K562 (cell line): ENCODE measurements around the gene HSF4. TPM values are rescaled to one million over a fixed set of nuclear protein-coding genes. Genes with fewer than 3 reads are reported as not detected.

Experiments
- ATAC-seq: fragments of 200-7000 bp; cut with Tn5 transposase; 3 replicates; pipeline ENCODE4 v1.9.1; 2020; ENCODE audit warnings: moderate library complexity
- BruUV-seq: library from RNA; stranded (reverse); fragments of 400-500 nt; replicated peaks from 2 replicates; lab custom pipeline; 2021; lab: Mats Ljungman, UMichigan
- CTCF ChIA-PET: fragments of 300-600 bp; formaldehyde crosslinking; extraction: SDS; loops from one replicate; lab custom pipeline; 2021; ENCODE audit warnings: low intra/inter-chr PET ratio; lab: Yijun Ruan, JAX
- POLR2A ChIA-PET: fragments of 300-600, 350-650 bp; sonication (Branson Sonifier 250); formaldehyde crosslinking; extraction: SDS; loops from one replicate; lab custom pipeline; 2021; ENCODE audit warnings: antibody characterized with exemption, inconsistent platforms; lab: Yijun Ruan, JAX
- DNase-seq, 4 experiments: peaks; one replicate each; pipeline versions ENCODE4 v3.0.0 to v3.0.0-alpha.2; 2011 to 2018; ENCODE audit warnings: low spot score in 3 of 4, mixed read lengths in 3 of 4; ENCODE audit errors: extremely low read depth in 1 of 4
- FAIRE-seq: peaks from 2 replicates; lab custom pipeline; 2011; peaks lifted over from hg19 to GRCh38; lab: Jason Lieb, UNC
- H2AFZ ChIP-seq: 2 replicates; pipeline ENCODE4 v1.6.0; 2011; ENCODE audit warnings: low read depth, low read length, control low read depth, inconsistent platforms
- H3K27ac ChIP-seq: fragments of 200-600 bp; 3 replicates; pipeline ENCODE4 v1.8.0; 2011; ENCODE audit warnings: low read depth, mild to moderate bottlenecking, control low read depth, inconsistent platforms, low read length, moderate library complexity, mixed read lengths; ENCODE audit errors: extremely low read depth
- H3K27me3 ChIP-seq, 2 experiments: fragments of 300-600 bp in 1 of 2; 2 replicates in 1 of 2; 3 replicates in 1 of 2; pipeline versions ENCODE4 v1.6.0 to v1.8.0; 2011; ENCODE audit warnings: inconsistent platforms in 2 of 2, low read length in 2 of 2, mild to moderate bottlenecking in 1 of 2, mixed read lengths in 1 of 2, moderate library complexity in 1 of 2; ENCODE audit not compliant: control insufficient read depth in 2 of 2, insufficient read depth in 2 of 2
- H3K36me3 ChIP-seq: fragments of 300-600 bp; 3 replicates; pipeline ENCODE4 v1.8.0; 2011; ENCODE audit warnings: mild to moderate bottlenecking, low read length, inconsistent platforms; ENCODE audit not compliant: control insufficient read depth, insufficient read depth
- H3K4me1 ChIP-seq, 2 experiments: fragments of 200-600 bp in 1 of 2; replicated peaks in 1 of 2; 2 replicates in 1 of 2; 3 replicates in 1 of 2; pipeline versions ENCODE4 v1.5.1 to v1.8.0; 2011; ENCODE audit warnings: inconsistent platforms in 2 of 2, low read length in 2 of 2, mild to moderate bottlenecking in 1 of 2, mixed read lengths in 1 of 2, moderate library complexity in 1 of 2; ENCODE audit not compliant: control insufficient read depth in 2 of 2, insufficient read depth in 2 of 2
- H3K4me2 ChIP-seq: 2 replicates; pipeline ENCODE4 v1.6.1; 2011; ENCODE audit warnings: low read length, control low read depth, inconsistent platforms, mixed read lengths; ENCODE audit not compliant: insufficient read depth
- H3K4me3 ChIP-seq: fragments of 200-600 bp; sonication (generic), shearing (Covaris generic); 2 replicates; pipeline ENCODE4 v1.5.1; 2016; ENCODE audit warnings: control low read depth, inconsistent platforms
- H3K79me2 ChIP-seq: fragments of 200-600 bp; 3 replicates; pipeline ENCODE4 v1.8.0; 2011; ENCODE audit warnings: low read length, inconsistent platforms; ENCODE audit not compliant: control insufficient read depth, insufficient read depth
- H3K9ac ChIP-seq, 2 experiments: 2 replicates each; pipeline versions ENCODE4 v1.6.0 to v1.6.1; 2011; ENCODE audit warnings: low read depth in 2 of 2, low read length in 2 of 2, control low read depth in 1 of 2, inconsistent platforms in 1 of 2, mild to moderate bottlenecking in 1 of 2, mixed read lengths in 1 of 2; ENCODE audit not compliant: insufficient read depth in 1 of 2
- H3K9me1 ChIP-seq: one replicate; pipeline ENCODE4 v1.6.0; 2011; ENCODE audit warnings: inconsistent platforms, mild to moderate bottlenecking, low read length, moderate library complexity; ENCODE audit not compliant: control insufficient read depth, insufficient read depth
- H3K9me3 ChIP-seq: replicated peaks from 2 replicates; pipeline ENCODE4 v1.5.1; 2011; ENCODE audit warnings: low read depth, low read length, inconsistent platforms; ENCODE audit not compliant: control insufficient read depth, insufficient read depth
- H4K20me1 ChIP-seq: replicated peaks from 2 replicates; pipeline ENCODE4 v1.6.1; 2011; ENCODE audit warnings: low read length, inconsistent platforms, mixed read lengths; ENCODE audit not compliant: control insufficient read depth, insufficient read depth
- CCAR2 ChIP-seq: fragments of 200-400 bp; formaldehyde crosslinking; IDR thresholded peaks from 2 replicates; pipeline ENCODE4 v1.6.1; 2017; ENCODE audit warnings: mild to moderate bottlenecking, low read depth, low read length
- ESRRB ChIP-seq: fragments of 250-450 bp; sonication (Bioruptor Pico); IDR thresholded peaks from 2 replicates; pipeline ENCODE4 v1.5.0; 2020; ENCODE audit warnings: mild to moderate bottlenecking, moderate library complexity, borderline replicate concordance
- PHTF2 ChIP-seq: fragments of 250-450 bp; sonication (Bioruptor Pico); IDR thresholded peaks from 2 replicates; pipeline ENCODE4 v1.5.0; 2021; ENCODE audit warnings: mild to moderate bottlenecking
- POLR2G ChIP-seq: fragments of 200-400 bp; formaldehyde crosslinking; IDR thresholded peaks from 2 replicates; pipeline ENCODE4 v1.6.1; 2017; ENCODE audit warnings: low read depth, mild to moderate bottlenecking, antibody characterized with exemption, low read length, moderate library complexity
- RBFOX2 ChIP-seq: fragments of 200-400 bp; formaldehyde crosslinking; IDR thresholded peaks from 2 replicates; pipeline ENCODE4 v1.6.1; 2017; ENCODE audit warnings: low read depth, mild to moderate bottlenecking, low read length, moderate library complexity
- RUNX1 ChIP-seq: sonication (generic); IDR thresholded peaks from 2 replicates; pipeline ENCODE4 v1.6.1; 2016; ENCODE audit warnings: antibody characterized with exemption, low read depth
- SUPT5H ChIP-seq: fragments of 450-650 bp; IDR thresholded peaks from 2 replicates; pipeline ENCODE4 v1.6.1; 2016
- TCF3 ChIP-seq: sonication (generic); formaldehyde crosslinking; IDR thresholded peaks from 2 replicates; pipeline ENCODE4 v1.4.0; 2020; ENCODE audit warnings: mild to moderate bottlenecking, missing genetic modification reagents
- WGBS: fragments of 100-300 bp; shearing (Covaris generic); methylation state at CpG from one replicate; pipeline ENCODE4 v1.1.6; 2016; ENCODE audit warnings: low coverage, mixed read lengths; ENCODE audit not compliant: insufficient coverage; ENCODE audit errors: missing lambda C conversion rate; 5-methylcytosine and 5-hydroxymethylcytosine counted together
- in situ Hi-C: fragments of 300-500 bp; cut with MboI; formaldehyde crosslinking; loops from 4 replicates; pipeline ENCODE4 v1.15.0; 2018; ENCODE audit warnings: inconsistent platforms, mixed read lengths
- intact Hi-C: fragments of 100-400 bp; cut with micrococcal nuclease; formaldehyde crosslinking; loops from 2 replicates; pipeline ENCODE4 v1.14.2; 2022
- polyA plus RNA-seq, 8 experiments: library from polyadenylated mRNA; depleted of rRNA in 4 of 8; stranded (reverse) in 5 of 8; unstranded in 3 of 8; fragments of >200 nt; fragmentation: Nextera tagmentation in 2 of 8; fragmentation: Illumina TruSeq in 1 of 8; extraction: Ambion mirVana in 2 of 8; extraction: Trizol in 1 of 8; gene quantifications; 2 replicates each; pipeline versions ENCODE4 v1.2.1 to v1.2.3, GENCODE V29; 2011 to 2014; ENCODE audit warnings: inconsistent platforms in 1 of 8, missing spikeins in 1 of 8
- total RNA-seq, 7 experiments: library from RNA; depleted of rRNA in 6 of 7; stranded (reverse); fragments of >200 nt in 6 of 7; fragmentation: Illumina TruSeq in 2 of 7; extraction: Trizol in 2 of 7; gene quantifications; 2 replicates each; pipeline versions ENCODE4 v1.2.1 to v1.2.3, GENCODE V29; 2011 to 2021; ENCODE audit warnings: low replicate concordance in 1 of 7
- TF ChIP-seq, protein P1 (sequence below), 3 experiments: IDR thresholded peaks in 2 of 3; conservative IDR thresholded peaks in 1 of 3; 2 replicates each; pipeline ENCODE4 v1.5.1; 2011 to 2012; ENCODE audit warnings: low read length in 3 of 3, mild to moderate bottlenecking in 3 of 3, control low read depth in 2 of 3, improper control_type of control experiment in 1 of 3, inconsistent platforms in 1 of 3, low read depth in 1 of 3, mixed read lengths in 1 of 3, moderate library complexity in 1 of 3; ENCODE audit not compliant: insufficient read depth in 2 of 3
- TF ChIP-seq, protein P2 (sequence below): sonication (generic); formaldehyde crosslinking; IDR thresholded peaks from 2 replicates; pipeline ENCODE4 v1.8.1; 2023; ENCODE audit warnings: mild to moderate bottlenecking, missing genetic modification reagents
- TF ChIP-seq, protein P3 (sequence below): fragments of 450-650 bp; IDR thresholded peaks from 2 replicates; pipeline ENCODE4 v1.6.1; 2016; ENCODE audit warnings: antibody characterized with exemption
- TF ChIP-seq, protein P4 (sequence below): IDR thresholded peaks from 2 replicates; pipeline ENCODE4 v1.6.1; 2011; ENCODE audit warnings: borderline replicate concordance, low read depth, mild to moderate bottlenecking, moderate library complexity, low read length; ENCODE audit not compliant: insufficient read depth, poor library complexity, severe bottlenecking

Gene HSF4
- total and polyA plus RNA-seq, 9 of the 15 experiments (the other 6 are each of a cell fraction or from before 2014, with no cell fraction given): 0.50 to 35.4 (median 8.8) TPM; not detected in 1

DNA sequence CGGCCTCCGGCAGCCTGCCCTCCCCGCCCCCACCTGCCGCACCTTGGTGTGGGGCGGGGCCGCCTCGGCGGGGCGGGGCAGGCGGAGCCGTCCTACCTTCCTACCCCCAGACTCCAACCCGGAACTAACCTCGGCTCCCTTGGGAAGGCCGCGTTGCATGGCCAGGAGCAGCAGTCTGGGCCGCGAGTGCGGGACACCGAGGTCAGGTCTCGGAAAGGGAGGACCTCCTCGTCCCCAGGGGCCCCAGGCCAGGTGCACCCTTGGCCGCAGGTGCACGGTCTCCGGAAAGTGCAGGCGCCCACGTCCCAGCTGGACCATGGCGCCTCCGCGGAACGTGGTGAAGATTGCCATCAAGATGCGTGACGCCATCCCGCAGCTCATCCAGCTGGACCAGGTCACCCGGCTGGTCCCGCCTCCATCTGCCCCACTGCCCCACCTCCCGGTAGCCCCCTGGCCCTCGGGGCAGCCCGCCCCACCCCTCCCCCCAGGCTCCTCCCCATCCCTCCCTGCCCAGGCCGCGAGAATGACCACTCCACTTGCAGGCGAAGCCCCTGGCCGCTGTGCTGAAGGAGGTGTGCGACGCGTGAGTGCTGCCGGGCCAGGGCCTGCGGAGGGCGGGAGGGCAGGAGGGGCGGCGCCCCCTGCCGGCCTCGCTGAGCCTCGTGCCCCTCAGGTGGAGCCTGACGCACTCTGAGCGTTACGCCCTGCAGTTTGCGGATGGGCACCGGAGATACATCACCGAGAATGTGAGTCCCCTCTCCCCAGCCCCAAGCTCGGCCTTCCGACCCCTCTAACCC is 34.7 kb downstream of the HSF4 start, which contains the start of gene ELMO3:
Gene ELMO3 (plus strand): TSS at position 121 of the 797 bp plus-strand sequence. CDS start 196 bp downstream, at position 317.
- Histone ChIP-seq H3K4me3 (no peak within 1 kb of the TSS), H3K27ac (no peak within 1 kb of the TSS), H4K20me1 (no peaks in the 10 kb centered on the region), H3K9me1 (no peaks in the 10 kb centered on the region), H3K36me3 (peaks cover 93% of the 10 kb centered on the region), H3K9me3 (no peaks in the 10 kb centered on the region), H3K4me1 (peaks cover 5 to 53% of the 10 kb centered on the region in 2 experiments; a peak in 4 of 5 replicates), H3K9ac (peak within 1 kb of the TSS in 1 of 2 experiments; percentile 9; a peak in 1 of 4 replicates), H3K79me2 (peaks cover 16% of the 10 kb centered on the region; the same call in 2 of the 3 replicates), H3K4me2 (no peak within 1 kb of the TSS), H3K27me3 (no peaks in the 10 kb centered on the region), H2AFZ (no peak within 1 kb of the TSS)
- CTCF ChIA-PET: no interaction called here
- FAIRE-seq (no peak), DNase-seq (peak in 2 of 4 experiments; percentile 51 to 58), ATAC-seq (peak; percentile 19)
- POLR2A ChIA-PET: interaction anchor here (0.6 to 2.2 kb wide), 5 partner anchors 10 to 45 kb away, joined by 3 to 9 read pairs (median 5); no protein-coding TSS in a partner anchor
- no TSS peak for BruUV-seq
- intact Hi-C loops: no loop called here
- in situ Hi-C loops: no loop called here
- TF ChIP-seq ESRRB (CRISPR knock-in tag) (no peak), SUPT5H (0 out of 2 replicates have a peak, but pooled peaks have one; percentile 20), CCAR2 (no peak), RUNX1 (no peak), POLR2G (peak; percentile 67; the same call in 1 of the 2 replicates), PHTF2 (CRISPR knock-in tag) (no peak), TCF3 (CRISPR knock-in tag) (no peak), RBFOX2 (peak; percentile 67)
- TF ChIP-seq, protein P1, sequence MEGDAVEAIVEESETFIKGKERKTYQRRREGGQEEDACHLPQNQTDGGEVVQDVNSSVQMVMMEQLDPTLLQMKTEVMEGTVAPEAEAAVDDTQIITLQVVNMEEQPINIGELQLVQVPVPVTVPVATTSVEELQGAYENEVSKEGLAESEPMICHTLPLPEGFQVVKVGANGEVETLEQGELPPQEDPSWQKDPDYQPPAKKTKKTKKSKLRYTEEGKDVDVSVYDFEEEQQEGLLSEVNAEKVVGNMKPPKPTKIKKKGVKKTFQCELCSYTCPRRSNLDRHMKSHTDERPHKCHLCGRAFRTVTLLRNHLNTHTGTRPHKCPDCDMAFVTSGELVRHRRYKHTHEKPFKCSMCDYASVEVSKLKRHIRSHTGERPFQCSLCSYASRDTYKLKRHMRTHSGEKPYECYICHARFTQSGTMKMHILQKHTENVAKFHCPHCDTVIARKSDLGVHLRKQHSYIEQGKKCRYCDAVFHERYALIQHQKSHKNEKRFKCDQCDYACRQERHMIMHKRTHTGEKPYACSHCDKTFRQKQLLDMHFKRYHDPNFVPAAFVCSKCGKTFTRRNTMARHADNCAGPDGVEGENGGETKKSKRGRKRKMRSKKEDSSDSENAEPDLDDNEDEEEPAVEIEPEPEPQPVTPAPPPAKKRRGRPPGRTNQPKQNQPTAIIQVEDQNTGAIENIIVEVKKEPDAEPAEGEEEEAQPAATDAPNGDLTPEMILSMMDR (IDR thresholded peaks at IDR 0.05 in 2 of 3, conservative IDR thresholded peaks at IDR 0.05 in 1 of 3; ENCODE audit: insufficient read depth in 2 of 3, low read depth in 1 of 3, low read length in 3 of 3): 0 out of 6 replicates have a peak, but pooled peaks of 1 of the 3 experiments have one; percentile 8
- TF ChIP-seq, protein P2, sequence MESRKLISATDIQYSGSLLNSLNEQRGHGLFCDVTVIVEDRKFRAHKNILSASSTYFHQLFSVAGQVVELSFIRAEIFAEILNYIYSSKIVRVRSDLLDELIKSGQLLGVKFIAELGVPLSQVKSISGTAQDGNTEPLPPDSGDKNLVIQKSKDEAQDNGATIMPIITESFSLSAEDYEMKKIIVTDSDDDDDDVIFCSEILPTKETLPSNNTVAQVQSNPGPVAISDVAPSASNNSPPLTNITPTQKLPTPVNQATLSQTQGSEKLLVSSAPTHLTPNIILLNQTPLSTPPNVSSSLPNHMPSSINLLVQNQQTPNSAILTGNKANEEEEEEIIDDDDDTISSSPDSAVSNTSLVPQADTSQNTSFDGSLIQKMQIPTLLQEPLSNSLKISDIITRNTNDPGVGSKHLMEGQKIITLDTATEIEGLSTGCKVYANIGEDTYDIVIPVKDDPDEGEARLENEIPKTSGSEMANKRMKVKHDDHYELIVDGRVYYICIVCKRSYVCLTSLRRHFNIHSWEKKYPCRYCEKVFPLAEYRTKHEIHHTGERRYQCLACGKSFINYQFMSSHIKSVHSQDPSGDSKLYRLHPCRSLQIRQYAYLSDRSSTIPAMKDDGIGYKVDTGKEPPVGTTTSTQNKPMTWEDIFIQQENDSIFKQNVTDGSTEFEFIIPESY (CRISPR knock-in tag): peak; percentile 91
- TF ChIP-seq, protein P3, sequence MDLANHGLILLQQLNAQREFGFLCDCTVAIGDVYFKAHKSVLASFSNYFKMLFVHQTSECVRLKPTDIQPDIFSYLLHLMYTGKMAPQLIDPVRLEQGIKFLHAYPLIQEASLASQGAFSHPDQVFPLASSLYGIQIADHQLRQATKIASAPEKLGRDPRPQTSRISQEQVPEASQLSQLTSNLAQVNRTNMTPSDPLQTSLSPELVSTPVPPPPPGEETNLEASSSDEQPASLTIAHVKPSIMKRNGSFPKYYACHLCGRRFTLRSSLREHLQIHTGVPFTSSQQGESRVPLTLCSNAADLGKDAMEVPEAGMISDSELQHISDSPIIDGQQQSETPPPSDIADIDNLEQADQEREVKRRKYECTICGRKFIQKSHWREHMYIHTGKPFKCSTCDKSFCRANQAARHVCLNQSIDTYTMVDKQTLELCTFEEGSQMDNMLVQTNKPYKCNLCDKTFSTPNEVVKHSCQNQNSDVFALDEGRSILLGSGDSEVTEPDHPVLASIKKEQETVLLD: no peak
- TF ChIP-seq, protein P4, sequence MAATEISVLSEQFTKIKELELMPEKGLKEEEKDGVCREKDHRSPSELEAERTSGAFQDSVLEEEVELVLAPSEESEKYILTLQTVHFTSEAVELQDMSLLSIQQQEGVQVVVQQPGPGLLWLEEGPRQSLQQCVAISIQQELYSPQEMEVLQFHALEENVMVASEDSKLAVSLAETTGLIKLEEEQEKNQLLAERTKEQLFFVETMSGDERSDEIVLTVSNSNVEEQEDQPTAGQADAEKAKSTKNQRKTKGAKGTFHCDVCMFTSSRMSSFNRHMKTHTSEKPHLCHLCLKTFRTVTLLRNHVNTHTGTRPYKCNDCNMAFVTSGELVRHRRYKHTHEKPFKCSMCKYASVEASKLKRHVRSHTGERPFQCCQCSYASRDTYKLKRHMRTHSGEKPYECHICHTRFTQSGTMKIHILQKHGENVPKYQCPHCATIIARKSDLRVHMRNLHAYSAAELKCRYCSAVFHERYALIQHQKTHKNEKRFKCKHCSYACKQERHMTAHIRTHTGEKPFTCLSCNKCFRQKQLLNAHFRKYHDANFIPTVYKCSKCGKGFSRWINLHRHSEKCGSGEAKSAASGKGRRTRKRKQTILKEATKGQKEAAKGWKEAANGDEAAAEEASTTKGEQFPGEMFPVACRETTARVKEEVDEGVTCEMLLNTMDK: peak; percentile 29
- WGBS: 93% methylated on average over 14 of the region's 61 CpGs
